DLD1 (cell line): Measurements from ENCODE around the gene CERS6.

ENCODE experiments used
- in situ Hi-C: cut with HindIII; loops from 2 replicates; pipeline ENCODE4 v1.10.0; 2017; ENCODE audit warnings: low sequenced_read_pairs

CERS6 gene

GRCh38 chr2:168528469-168528868 is 72.4 kb downstream of the CERS6 start:
- in situ Hi-C loops: no loop called here

GRCh38 chr2:168529054-168529833 is 73.2 kb downstream of the CERS6 start:
- in situ Hi-C loops: no loop called here

GRCh38 chr2:168529900-168530561 is 74.0 kb downstream of the CERS6 start:
- in situ Hi-C loops: no loop called here

DNA sequence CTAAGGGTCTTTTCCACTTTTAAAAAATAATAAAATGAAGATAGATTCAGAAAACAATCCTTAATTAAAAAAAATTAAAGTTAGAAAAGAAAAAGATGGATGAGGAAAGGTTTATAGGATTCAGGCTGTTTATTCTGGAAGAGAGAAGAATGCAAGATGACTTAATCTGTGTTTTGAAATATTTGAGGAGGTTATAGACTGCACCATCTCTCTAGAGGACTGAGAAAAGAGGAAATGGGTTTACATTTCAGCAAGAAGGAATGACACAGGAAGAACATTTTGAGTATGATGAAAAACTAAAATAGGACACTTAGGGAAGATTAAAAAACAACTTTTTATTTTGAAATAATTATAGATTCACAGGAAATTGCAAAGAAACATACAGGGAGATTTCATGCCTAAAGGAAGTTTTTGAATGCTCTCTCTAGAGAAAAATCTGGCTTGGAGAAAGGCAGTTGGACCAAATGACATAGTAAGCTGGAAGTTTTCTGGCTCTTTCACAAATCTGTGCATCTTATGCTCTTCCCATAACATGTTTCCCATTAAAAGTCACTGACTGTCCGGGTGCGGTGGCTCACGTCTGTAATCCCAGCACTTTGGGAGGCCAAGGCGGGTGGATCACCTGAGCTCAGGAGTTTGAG is 75.0 kb downstream of the CERS6 start:
- in situ Hi-C loops: no loop called here

- in situ Hi-C loops: no loop called here
Measured at GRCh38 chr2:168534926-168535325, 78.9 kb downstream of the CERS6 start.

DNA sequence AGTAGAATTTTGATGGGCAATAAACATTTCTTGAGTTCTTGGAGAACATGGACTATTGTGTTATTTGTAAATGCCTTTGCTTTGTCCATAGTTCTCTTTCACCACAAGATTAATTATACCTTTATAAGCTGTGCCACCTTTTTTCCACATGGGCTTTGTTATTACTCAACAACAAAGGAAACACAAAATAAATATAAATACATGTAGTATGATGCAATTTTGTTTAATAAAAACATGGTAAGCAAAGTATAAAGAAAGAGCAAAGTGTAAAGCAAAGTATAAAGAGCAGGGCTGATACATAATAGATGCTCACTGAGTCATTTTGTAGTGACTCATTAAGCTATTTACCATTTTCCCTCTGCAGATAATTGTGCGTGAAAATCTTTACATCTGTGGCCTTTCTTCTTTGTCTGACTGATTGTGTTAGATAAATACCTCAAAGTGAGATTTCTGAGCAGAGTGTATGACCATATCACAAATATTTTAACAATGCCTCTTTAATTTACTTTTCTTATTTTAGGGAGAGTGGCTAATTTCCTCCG is 80.9 kb downstream of the CERS6 start:
- in situ Hi-C loops: no loop called here

- in situ Hi-C loops: no loop called here
Measured at GRCh38 chr2:168538133-168538532, 82.1 kb downstream of the CERS6 start.

GRCh38 chr2:168538534-168538933 is 82.5 kb downstream of the CERS6 start:
- in situ Hi-C loops: no loop called here

GRCh38 chr2:168539945-168540344 is 83.9 kb downstream of the CERS6 start:
- in situ Hi-C loops: no loop called here

- in situ Hi-C loops: no loop called here
Measured at GRCh38 chr2:168541858-168542257, 85.8 kb downstream of the CERS6 start.

- in situ Hi-C loops: no loop called here
Measured at GRCh38 chr2:168543037-168543436, 87.0 kb downstream of the CERS6 start.

- in situ Hi-C loops: no loop called here
Measured at GRCh38 chr2:168543935-168544334, 87.9 kb downstream of the CERS6 start.

- in situ Hi-C loops: no loop called here
Measured at GRCh38 chr2:168545439-168546082, 89.5 kb downstream of the CERS6 start.

DNA sequence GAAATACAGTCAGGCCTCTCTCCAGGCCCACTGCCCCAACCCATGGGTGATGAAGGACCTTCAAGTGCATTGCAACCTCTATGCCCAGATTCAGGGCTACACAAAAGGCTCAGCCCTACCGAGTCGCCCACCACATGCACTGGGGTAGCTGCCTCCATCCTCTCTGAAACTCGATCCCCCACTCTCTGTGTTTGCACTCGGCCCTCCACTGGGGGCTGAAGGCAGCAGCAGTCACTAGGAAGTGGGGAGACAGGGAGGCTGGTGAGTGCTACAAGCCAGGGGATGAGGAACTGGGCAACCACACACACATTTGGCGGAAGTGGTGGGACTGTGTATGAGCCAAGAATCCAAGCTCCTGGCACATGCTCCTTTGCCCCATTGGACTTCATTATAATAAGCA is 94.6 kb downstream of the CERS6 start:
- in situ Hi-C loops: no loop called here

DNA sequence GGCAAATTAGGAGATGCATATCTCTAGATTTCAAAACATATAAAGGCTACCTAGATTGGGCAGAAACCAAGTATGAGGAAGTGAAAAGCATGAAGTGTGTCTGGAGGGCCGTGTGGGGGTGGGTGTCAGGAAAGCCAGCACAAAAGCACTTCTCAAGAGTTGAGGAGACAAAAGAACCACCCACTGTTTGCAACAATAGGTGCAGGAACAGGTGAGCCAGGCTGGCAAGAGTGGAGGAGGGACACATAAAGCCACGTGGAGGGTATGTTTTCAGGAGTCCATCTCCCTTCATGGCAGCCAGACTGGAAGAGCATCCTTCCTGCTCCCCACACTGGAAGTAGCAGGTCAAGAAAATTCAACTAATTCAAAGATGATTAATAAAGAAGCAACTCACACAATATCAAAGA is 96.4 kb downstream of the CERS6 start:
- in situ Hi-C loops: no loop called here

DNA sequence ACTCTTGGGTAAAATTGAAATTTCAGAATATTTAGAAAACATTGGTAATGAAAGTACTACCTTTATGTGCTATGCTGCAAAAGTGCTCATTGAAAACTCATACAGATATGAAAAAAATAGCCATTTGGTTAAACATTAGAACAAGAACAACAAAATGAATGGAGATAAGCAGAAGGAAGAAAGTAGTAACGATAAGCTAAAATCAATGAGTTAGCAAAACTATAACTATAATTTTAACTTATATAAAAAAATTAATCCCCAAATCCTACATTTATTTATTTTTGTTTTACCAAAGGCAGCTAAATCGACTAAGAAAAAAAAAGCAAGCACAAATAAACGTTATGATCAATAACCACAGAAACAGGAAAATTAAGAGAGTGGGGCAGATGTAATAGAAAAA is 99.2 kb downstream of the CERS6 start:
- in situ Hi-C loops: no loop called here

DNA sequence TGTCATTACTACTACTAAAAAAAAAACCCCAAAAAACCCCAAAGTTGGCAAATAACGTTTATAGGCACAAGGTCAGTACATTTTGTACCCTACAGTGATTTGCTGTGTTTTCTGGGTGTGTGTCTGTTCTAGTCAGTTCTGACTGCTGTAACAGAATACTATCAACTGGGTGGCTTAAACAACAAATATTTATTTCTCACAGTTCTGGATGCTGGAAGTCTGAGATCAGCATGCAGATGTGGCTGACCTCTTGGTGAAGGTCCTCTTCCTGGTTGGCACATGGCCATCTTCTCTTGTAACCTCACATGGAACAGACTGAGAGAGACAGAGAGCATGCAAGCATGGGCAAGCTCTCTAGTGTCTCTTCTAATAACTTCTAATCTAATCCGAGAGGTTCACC is 103.1 kb downstream of the CERS6 start:
- in situ Hi-C loops: no loop called here

- in situ Hi-C loops: no loop called here
Measured at GRCh38 chr2:168560817-168561499, 104.9 kb downstream of the CERS6 start.

- in situ Hi-C loops: no loop called here
Measured at GRCh38 chr2:168561991-168562390, 105.9 kb downstream of the CERS6 start.

DNA sequence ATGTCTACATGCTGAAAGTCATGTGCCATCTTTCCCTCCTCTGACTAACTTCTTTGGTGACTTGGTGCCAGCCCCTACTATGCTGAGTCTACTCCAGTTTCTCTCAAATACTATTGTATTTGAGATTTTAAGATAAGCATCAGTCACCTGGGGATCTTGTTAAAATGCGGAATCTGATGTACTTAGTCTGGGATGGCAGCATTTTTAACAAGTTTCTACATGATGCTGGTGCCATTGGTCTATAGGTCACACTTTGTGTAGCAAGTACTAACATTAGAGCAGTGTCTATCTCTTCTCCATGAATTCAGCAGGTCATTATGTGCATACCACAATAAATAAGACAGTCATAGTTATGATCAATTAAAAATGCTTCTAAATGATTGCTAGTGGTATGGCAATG is 106.9 kb downstream of the CERS6 start:
- in situ Hi-C loops: no loop called here

- in situ Hi-C loops: no loop called here
Measured at GRCh38 chr2:168564641-168565040, 108.6 kb downstream of the CERS6 start.
